Neutrophil (primary cell): ENCODE measurements around the gene GRIK4.
"Not testable (repeated sequence)": the region's sequence is repeated elsewhere in the genome, so short reads cannot be mapped to it uniquely, and the experiment has no call there.

Source experiments
- H3K27ac ChIP-seq: fragments of 200-600 bp; sonication (generic); 2 replicates; pipeline ENCODE4 v1.5.1; 2016; ENCODE audit warnings: mild to moderate bottlenecking, moderate library complexity
- H3K27me3 ChIP-seq: fragments of 200-600 bp; sonication (generic); 2 replicates; pipeline ENCODE4 v1.6.0; 2016; ENCODE audit warnings: mild to moderate bottlenecking
- H3K36me3 ChIP-seq: fragments of 200-600 bp; sonication (generic); 2 replicates; pipeline ENCODE4 v1.5.1; 2017
- H3K4me1 ChIP-seq, 2 experiments: fragments of 200-600 bp in 1 of 2; sonication (generic) in 1 of 2; 1 replicate in 1 of 2; 2 replicates in 1 of 2; pipeline versions ENCODE4 v1.5.1 to v1.6.1; 2013 to 2016; ENCODE audit warnings: low read depth in 1 of 2, low read length in 1 of 2, mild to moderate bottlenecking in 1 of 2, moderate library complexity in 1 of 2; ENCODE audit not compliant: control insufficient read depth in 1 of 2, insufficient read depth in 1 of 2
- H3K4me3 ChIP-seq, 2 experiments: fragments of 200-600 bp in 1 of 2; sonication (generic) in 1 of 2; 1 replicate in 1 of 2; 2 replicates in 1 of 2; pipeline ENCODE4 v1.5.1; 2013 to 2016; ENCODE audit warnings: low read depth in 1 of 2, low read length in 1 of 2, mild to moderate bottlenecking in 1 of 2, moderate library complexity in 1 of 2
- H3K9me3 ChIP-seq: fragments of 200-600 bp; sonication (generic); 2 replicates; pipeline ENCODE4 v1.5.1; 2016
- CTCF ChIP-seq: fragments of 200-600 bp; sonication (generic); IDR thresholded peaks from 2 replicates; pipeline ENCODE4 v1.5.1; 2016; ENCODE audit warnings: antibody characterized with exemption

GRIK4 gene

GRCh38 chr11:120501440-120501839 lies 10.1 kb upstream of the GRIK4 start:
- H3K27ac ChIP-seq = no peak overlapping the region
- H3K9me3 ChIP-seq = no peaks in the 10 kb centered on the region
- no peaks in the 10 kb centered on the region for H3K4me1 ChIP-seq
- H3K27me3 ChIP-seq = peaks cover 87% of the 10 kb centered on the region
- H3K4me3 ChIP-seq = no peak overlapping the region
- H3K36me3 ChIP-seq = no peaks in the 10 kb centered on the region
- no peak for TF ChIP-seq CTCF

GRCh38 chr11:120501976-120502755 lies 9.4 kb upstream of the GRIK4 start:
- Histone ChIP-seq H3K4me1 (no peaks in the 10 kb centered on the region), H3K36me3 (no peaks in the 10 kb centered on the region), H3K27ac (no peak overlapping the region), H3K9me3 (no peaks in the 10 kb centered on the region), H3K4me3 (no peak overlapping the region), H3K27me3 (peaks cover 95% of the 10 kb centered on the region)
- no peak for TF ChIP-seq CTCF

GRCh38 chr11:120503529-120503928 lies 8.0 kb upstream of the GRIK4 start:
- H3K4me3 ChIP-seq, H3K4me1 ChIP-seq, H3K9me3 ChIP-seq, H3K36me3 ChIP-seq, H3K27ac ChIP-seq: not testable (repeated sequence)
- H3K27me3 ChIP-seq = peaks cover 99% of the 10 kb centered on the region

- TF ChIP-seq CTCF = no peak
- Histone ChIP-seq H3K27ac (no peak overlapping the region), H3K27me3 (peaks cover 99% of the 10 kb centered on the region), H3K36me3 (no peaks in the 10 kb centered on the region), H3K4me1 (no peaks in the 10 kb centered on the region), H3K4me3 (no peak overlapping the region), H3K9me3 (no peaks in the 10 kb centered on the region)
These were observed 5.6 kb upstream of the GRIK4 start for GRCh38 chr11:120505801-120506425.

- Histone ChIP-seq H3K4me3 (no peak overlapping the region), H3K36me3 (no peaks in the 10 kb centered on the region), H3K27ac (no peak overlapping the region), H3K27me3 (peaks cover 97% of the 10 kb centered on the region), H3K4me1 (peaks cover 0 to 2% of the 10 kb centered on the region in 2 experiments), H3K9me3 (no peaks in the 10 kb centered on the region)
- TF ChIP-seq CTCF = no peak
These were observed 2.0 kb upstream of the GRIK4 start for GRCh38 chr11:120509346-120510053.
